Breast epithelium (tissue), 4 donors: ENCODE measurements around the gene NOL3. TPM values are rescaled to one million over a fixed set of nuclear protein-coding genes. Genes with fewer than 3 reads are reported as not detected.

ENCODE experiments used
- DNase-seq, 2 donors: peaks; one replicate each; pipeline ENCODE4 v3.0.0-alpha.2; 2019; ENCODE audit warnings: low spot score in 2 of 2
- H3K27ac ChIP-seq, 2 donors: fragments of 200-600 bp; sonication (generic) in 1 of 2; one replicate each; pipeline ENCODE4 v1.5.1; 2016 to 2019; ENCODE audit warnings: mild to moderate bottlenecking in 1 of 2
- H3K27me3 ChIP-seq, 2 donors: fragments of 200-600 bp; sonication (generic) in 1 of 2; one replicate each; pipeline versions ENCODE4 v1.5.1 to v1.6.0; 2017 to 2019; ENCODE audit warnings: control low read depth in 1 of 2, mild to moderate bottlenecking in 1 of 2
- H3K36me3 ChIP-seq: fragments of 200-600 bp; one replicate; pipeline ENCODE4 v1.5.1; 2019
- H3K4me1 ChIP-seq, 2 donors: fragments of 200-600 bp; sonication (generic); one replicate each; pipeline ENCODE4 v1.5.1; 2016 to 2019; ENCODE audit warnings: control low read depth in 1 of 2
- H3K4me3 ChIP-seq, 3 donors: fragments of 200-600 bp; sonication (generic); 1 replicate in 2 of 3; 2 replicates in 1 of 3; pipeline ENCODE4 v1.5.1; 2016 to 2019; ENCODE audit warnings: mild to moderate bottlenecking in 3 of 3, moderate library complexity in 2 of 3
- H3K9me3 ChIP-seq, 2 donors: fragments of 200-600 bp; sonication (generic) in 1 of 2; one replicate each; pipeline ENCODE4 v1.5.1; 2016 to 2019; ENCODE audit warnings: control low read depth in 1 of 2
- POLR2A ChIP-seq: fragments of 450-650 bp; IDR thresholded peaks from one replicate; pipeline ENCODE4 v1.6.1; 2016; ENCODE audit warnings: antibody characterized with exemption, mild to moderate bottlenecking, moderate library complexity
- POLR2AphosphoS5 ChIP-seq, 3 donors: sonication (generic); formaldehyde crosslinking; IDR thresholded peaks; one replicate each; pipeline ENCODE4 v1.6.1; 2017; ENCODE audit warnings: antibody characterized with exemption in 3 of 3
- intact Hi-C: fragments of 100-400 bp; cut with DNase I; formaldehyde crosslinking; loops from one replicate; pipeline ENCODE4 v1.15.1; 2023; ENCODE audit warnings: low total_unique reads
- total RNA-seq, 3 donors: library from RNA; depleted of rRNA; stranded (reverse); fragments of >200 nt; gene quantifications; one replicate each; pipeline ENCODE4 v1.1.0, GENCODE V29; 2016
- TF ChIP-seq, protein P1 (sequence below), 3 donors: fragments of 450-650 bp; IDR thresholded peaks; one replicate each; pipeline ENCODE4 v1.5.1; 2016 to 2017; ENCODE audit warnings: antibody characterized with exemption in 3 of 3, mild to moderate bottlenecking in 3 of 3, moderate library complexity in 3 of 3

NOL3 gene
- total RNA-seq, 3 donors from 2014 or later: 39.7 to 87.7 (median 45.9) TPM

DNA sequence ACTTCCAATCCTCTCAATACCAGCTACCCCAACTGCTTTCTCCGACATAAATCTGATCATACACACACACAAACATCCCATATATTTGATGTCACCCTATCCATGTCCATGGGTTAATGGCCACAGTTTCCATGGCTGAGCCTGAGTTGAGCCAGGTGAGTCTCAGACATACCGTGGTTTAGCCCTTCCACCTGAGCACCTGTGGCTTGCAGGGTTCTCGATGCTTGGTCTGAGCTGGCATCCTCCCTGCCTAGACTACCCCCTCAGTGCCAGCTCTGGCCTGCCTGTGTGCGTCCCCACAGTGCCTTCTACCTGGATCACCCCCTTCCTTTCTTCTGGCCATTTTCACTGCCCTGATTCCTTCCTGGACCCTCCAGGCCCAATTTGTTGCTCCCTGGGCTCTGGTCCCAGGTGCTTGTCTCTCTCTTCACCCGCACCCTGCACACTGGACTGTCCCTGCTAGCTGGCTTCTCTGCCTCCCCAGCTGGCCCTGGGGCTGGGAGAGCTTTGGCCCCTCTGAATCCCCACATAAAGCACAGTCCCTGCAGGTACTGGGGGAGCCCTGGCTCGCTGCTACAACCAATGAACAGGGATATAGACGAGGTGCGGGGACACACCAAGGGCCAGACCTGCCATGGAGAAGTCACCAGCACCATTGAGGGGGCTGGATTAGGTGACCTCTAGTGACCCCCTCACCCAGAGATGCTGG is 35.9 kb downstream of the NOL3 start:
- H3K4me1 ChIP-seq: no peaks in the 10 kb centered on the region
- DNase-seq: no peak

DNA sequence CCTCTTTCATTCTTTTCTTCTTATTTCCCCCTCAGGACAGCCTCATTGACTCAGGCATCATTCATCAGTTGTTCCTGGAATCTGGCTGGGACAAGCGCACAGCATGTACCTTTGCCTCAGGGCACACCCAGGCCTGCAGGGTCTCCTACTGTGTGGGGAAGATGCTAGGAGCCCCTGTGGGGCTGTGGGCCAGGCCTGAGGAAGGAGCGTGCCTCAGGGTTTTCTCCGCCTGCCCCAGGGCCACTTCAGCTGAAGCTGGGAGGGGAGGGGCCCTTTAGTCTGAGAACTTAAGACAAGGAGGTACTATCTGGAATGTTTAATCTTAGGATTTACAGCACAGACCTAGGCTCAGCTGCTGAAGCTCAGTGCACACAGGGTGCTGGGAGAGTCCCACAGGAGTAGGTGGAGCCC is 36.5 kb downstream of the NOL3 start:
- Histone ChIP-seq H3K4me3 (no peak overlapping the region), H3K4me1 (no peaks in the 10 kb centered on the region), H3K27me3 (no peaks in the 10 kb centered on the region), H3K9me3 (no peaks in the 10 kb centered on the region), H3K36me3 (peaks cover 8% of the 10 kb centered on the region), H3K27ac (no peak overlapping the region)
- DNase-seq: no peak
- intact Hi-C loops: no loop called here
- TF ChIP-seq, protein P1, sequence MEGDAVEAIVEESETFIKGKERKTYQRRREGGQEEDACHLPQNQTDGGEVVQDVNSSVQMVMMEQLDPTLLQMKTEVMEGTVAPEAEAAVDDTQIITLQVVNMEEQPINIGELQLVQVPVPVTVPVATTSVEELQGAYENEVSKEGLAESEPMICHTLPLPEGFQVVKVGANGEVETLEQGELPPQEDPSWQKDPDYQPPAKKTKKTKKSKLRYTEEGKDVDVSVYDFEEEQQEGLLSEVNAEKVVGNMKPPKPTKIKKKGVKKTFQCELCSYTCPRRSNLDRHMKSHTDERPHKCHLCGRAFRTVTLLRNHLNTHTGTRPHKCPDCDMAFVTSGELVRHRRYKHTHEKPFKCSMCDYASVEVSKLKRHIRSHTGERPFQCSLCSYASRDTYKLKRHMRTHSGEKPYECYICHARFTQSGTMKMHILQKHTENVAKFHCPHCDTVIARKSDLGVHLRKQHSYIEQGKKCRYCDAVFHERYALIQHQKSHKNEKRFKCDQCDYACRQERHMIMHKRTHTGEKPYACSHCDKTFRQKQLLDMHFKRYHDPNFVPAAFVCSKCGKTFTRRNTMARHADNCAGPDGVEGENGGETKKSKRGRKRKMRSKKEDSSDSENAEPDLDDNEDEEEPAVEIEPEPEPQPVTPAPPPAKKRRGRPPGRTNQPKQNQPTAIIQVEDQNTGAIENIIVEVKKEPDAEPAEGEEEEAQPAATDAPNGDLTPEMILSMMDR (IDR thresholded peaks at IDR 0.05): no peak
- TF ChIP-seq POLR2AphosphoS5 (IDR thresholded peaks at IDR 0.05) (no peak), POLR2A (no peak)

More for the DNA sequence above, 35.9 kb downstream of the NOL3 start:
- H3K36me3 ChIP-seq: peaks cover 8% of the 10 kb centered on the region
- intact Hi-C loops: no loop called here
- no peaks in the 10 kb centered on the region for H3K9me3 ChIP-seq
- H3K27me3 ChIP-seq: no peaks in the 10 kb centered on the region
- H3K4me3 ChIP-seq: no peak overlapping the region
- TF ChIP-seq POLR2A: no peak
- H3K27ac ChIP-seq: no peak overlapping the region

DNA sequence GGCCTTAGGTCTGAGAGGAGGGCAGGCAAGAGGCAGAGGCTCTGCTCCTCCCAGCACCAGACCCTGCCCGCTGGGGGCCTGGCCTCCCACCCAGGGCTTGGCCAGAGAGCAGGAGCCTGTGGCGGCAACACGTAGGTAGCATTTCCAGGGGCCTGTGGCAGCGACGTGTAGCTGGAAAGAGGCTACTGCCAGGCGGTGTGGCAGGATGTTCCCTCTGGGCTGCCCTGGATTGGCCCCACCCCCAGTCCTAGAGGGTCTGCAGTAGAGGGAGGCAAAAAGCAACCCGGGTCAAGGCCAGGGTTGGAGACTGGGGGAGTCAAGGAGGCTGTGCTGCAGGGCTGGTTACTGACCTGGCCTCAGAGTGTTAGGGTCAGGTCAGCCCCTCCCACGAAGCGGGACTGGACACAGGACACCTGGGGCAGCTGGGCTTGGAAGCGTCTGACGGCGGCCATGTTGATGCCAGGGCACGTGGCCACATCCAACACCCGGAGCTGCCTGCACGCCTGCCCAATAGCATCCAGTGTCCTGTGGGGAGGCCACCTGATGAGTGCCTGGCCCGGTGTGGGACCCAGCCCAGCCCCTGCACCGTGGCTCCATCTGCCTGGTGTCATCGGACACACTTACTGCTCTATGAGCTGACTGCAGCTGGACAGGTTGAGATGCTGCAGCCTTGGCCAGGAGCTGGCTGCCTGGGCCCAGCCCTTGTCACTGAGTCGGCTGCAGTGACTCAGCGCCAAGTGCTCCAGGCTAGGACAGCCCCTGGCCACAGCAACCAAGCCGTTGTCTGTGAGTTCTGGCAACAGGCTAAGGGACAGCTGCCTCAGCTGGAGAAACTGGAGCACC is 37.1 kb downstream of the NOL3 start:
- no peaks in the 10 kb centered on the region for H3K9me3 ChIP-seq
- intact Hi-C loops: no loop called here
- peaks cover 8% of the 10 kb centered on the region for H3K36me3 ChIP-seq
- H3K27me3 ChIP-seq: no peaks in the 10 kb centered on the region
- TF ChIP-seq, protein P1 (IDR thresholded peaks at IDR 0.05): no peak
- TF ChIP-seq POLR2A: no peak
- no peak for TF ChIP-seq POLR2AphosphoS5 (IDR thresholded peaks at IDR 0.05)
- no peak for DNase-seq
- H3K4me1 ChIP-seq: no peaks in the 10 kb centered on the region
- H3K27ac ChIP-seq: no peak overlapping the region
- no peak overlapping the region for H3K4me3 ChIP-seq

DNA sequence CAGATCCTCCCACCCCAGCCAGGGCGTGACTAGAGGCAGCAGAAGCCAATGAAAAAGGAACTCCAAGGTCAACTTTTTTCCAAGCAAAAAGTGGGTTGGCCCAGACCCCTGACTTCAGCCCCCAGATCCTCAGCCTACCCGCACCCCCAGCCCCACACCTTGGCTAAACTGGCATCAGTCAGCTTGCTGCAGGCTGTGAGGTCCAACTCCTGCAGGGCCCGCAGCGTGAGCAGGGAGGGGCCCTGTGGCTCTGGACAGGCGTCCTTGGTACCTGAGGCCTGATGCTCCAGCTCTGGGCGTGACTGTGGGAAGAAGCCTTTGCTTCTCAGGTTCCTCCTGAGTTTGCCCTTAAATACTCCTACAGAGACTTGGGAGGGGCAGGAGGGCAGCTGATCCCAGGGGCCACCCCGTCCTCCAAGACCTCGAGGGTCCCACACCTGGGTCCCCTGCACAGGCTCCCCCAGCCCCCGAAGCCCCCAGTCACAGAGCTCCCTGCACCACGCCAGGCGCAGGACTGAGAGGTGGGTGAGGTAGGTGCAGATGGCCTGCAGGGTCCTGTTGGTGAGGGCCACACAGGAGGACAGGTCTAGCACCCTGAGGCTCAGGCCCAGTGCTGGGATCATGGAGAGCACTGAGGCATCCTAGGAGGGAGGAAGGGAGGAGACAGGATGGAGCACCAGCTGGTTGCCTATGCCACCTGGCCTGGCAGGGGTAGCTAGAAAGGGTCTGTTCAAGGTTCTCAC is 38.0 kb downstream of the NOL3 start:
- H3K4me3 ChIP-seq: no peak overlapping the region
- H3K4me1 ChIP-seq: no peaks in the 10 kb centered on the region
- no peaks in the 10 kb centered on the region for H3K9me3 ChIP-seq
- TF ChIP-seq, protein P1 (IDR thresholded peaks at IDR 0.05): no peak
- TF ChIP-seq POLR2A (no peak), POLR2AphosphoS5 (IDR thresholded peaks at IDR 0.05) (no peak)
- H3K27me3 ChIP-seq: no peaks in the 10 kb centered on the region
- no peak for DNase-seq
- H3K27ac ChIP-seq: no peak overlapping the region
- peaks cover 4% of the 10 kb centered on the region for H3K36me3 ChIP-seq
- intact Hi-C loops: no loop called here

DNA sequence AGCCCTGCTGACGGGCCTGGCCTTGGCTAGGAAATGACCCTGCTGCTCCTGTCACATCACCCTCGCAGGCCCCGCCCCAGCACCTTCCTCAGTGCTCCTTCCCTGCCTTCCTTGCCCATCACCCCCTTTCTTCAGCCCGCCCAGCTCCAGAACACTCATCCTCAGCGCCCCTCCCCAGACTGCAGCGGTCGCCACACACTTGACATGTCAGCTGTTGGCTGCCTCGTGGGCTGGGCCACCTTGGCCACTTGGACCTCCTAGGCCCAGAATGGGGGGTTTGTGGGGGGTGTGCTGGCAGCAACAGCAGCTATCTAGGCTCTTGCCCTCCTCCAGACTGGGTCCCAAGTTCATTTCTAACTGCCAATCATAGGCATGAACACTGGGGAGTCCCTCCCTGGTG is 39.2 kb downstream of the NOL3 start:
- no peak overlapping the region for H3K27ac ChIP-seq
- no peak for DNase-seq
- intact Hi-C loops: no loop called here

More for the DNA sequence above, 39.2 kb downstream of the NOL3 start:
- H3K27me3 ChIP-seq: no peaks in the 10 kb centered on the region
- TF ChIP-seq, protein P1 (IDR thresholded peaks at IDR 0.05): no peak
- TF ChIP-seq POLR2AphosphoS5 (IDR thresholded peaks at IDR 0.05) (no peak), POLR2A (no peak)
- no peaks in the 10 kb centered on the region for H3K36me3 ChIP-seq
- no peak overlapping the region for H3K4me3 ChIP-seq
- H3K9me3 ChIP-seq: no peaks in the 10 kb centered on the region
- no peaks in the 10 kb centered on the region for H3K4me1 ChIP-seq
